IPS-20b (cell line): ENCODE measurements around the gene HOXA4.

Experiments
- H3K27ac ChIP-seq: one replicate; pipeline ENCODE4 v1.5.1; 2013; ENCODE audit warnings: low read length
- H3K27me3 ChIP-seq: 2 replicates; pipeline ENCODE4 v1.6.1; 2013; ENCODE audit warnings: mild to moderate bottlenecking, low read length, inconsistent platforms; ENCODE audit not compliant: insufficient read depth
- H3K36me3 ChIP-seq: 2 replicates; pipeline ENCODE4 v1.6.1; 2013; ENCODE audit warnings: low read depth, mild to moderate bottlenecking, inconsistent platforms, low read length, moderate library complexity; ENCODE audit not compliant: insufficient read depth
- H3K4me1 ChIP-seq: 2 replicates; pipeline ENCODE4 v1.6.1; 2013; ENCODE audit warnings: mild to moderate bottlenecking, control low read depth, inconsistent platforms, low read length, moderate library complexity; ENCODE audit not compliant: insufficient read depth
- H3K4me3 ChIP-seq: 2 replicates; pipeline ENCODE4 v1.5.1; 2013; ENCODE audit warnings: mild to moderate bottlenecking, low read length, inconsistent platforms
- H3K9ac ChIP-seq: 2 replicates; pipeline ENCODE4 v1.6.1; 2013; ENCODE audit warnings: low read depth, mild to moderate bottlenecking, inconsistent platforms, low read length, moderate library complexity
- H3K9me3 ChIP-seq: 2 replicates; pipeline ENCODE4 v1.6.1; 2013; ENCODE audit warnings: mild to moderate bottlenecking, low read depth, low read length, inconsistent platforms; ENCODE audit not compliant: insufficient read depth

HOXA4 gene

GRCh38 chr7:27092819-27093110 lies 37.8 kb downstream of the HOXA4 start:
- peaks cover 23% of the 10 kb centered on the region for H3K4me1 ChIP-seq
- no peaks in the 10 kb centered on the region for H3K36me3 ChIP-seq
- no peak overlapping the region for H3K4me3 ChIP-seq
- H3K9me3 ChIP-seq, result peaks cover 5% of the 10 kb centered on the region; the same call in 1 of the 2 replicates
- peaks cover 100% of the 10 kb centered on the region for H3K27me3 ChIP-seq
- H3K27ac ChIP-seq, result no peak overlapping the region
- H3K9ac ChIP-seq, result no peak overlapping the region

GRCh38 chr7:27091941-27092818 lies 38.4 kb downstream of the HOXA4 start:
- H3K4me1 ChIP-seq, result peaks cover 19% of the 10 kb centered on the region
- H3K27me3 ChIP-seq, result peaks cover 100% of the 10 kb centered on the region

GRCh38 chr7:27091105-27091504 lies 39.5 kb downstream of the HOXA4 start:
- Histone ChIP-seq H3K27ac (no peak overlapping the region), H3K4me1 (peaks cover 18% of the 10 kb centered on the region), H3K36me3 (no peaks in the 10 kb centered on the region), H3K9me3 (peaks cover 5% of the 10 kb centered on the region; the same call in 1 of the 2 replicates), H3K27me3 (peaks cover 98% of the 10 kb centered on the region), H3K4me3 (no peak overlapping the region), H3K9ac (no peak overlapping the region)

More at GRCh38 chr7:27091941-27092818, 38.4 kb downstream of the HOXA4 start:
- H3K36me3 ChIP-seq, result no peaks in the 10 kb centered on the region
- H3K4me3 ChIP-seq, result no peak overlapping the region
- no peak overlapping the region for H3K9ac ChIP-seq
- no peak overlapping the region for H3K27ac ChIP-seq
- H3K9me3 ChIP-seq, result peaks cover 5% of the 10 kb centered on the region; the same call in 1 of the 2 replicates

- no peak overlapping the region for H3K4me3 ChIP-seq
- peaks cover 18% of the 10 kb centered on the region for H3K4me1 ChIP-seq
- H3K9ac ChIP-seq, result no peak overlapping the region
- peaks cover 78% of the 10 kb centered on the region for H3K27me3 ChIP-seq
- no peaks in the 10 kb centered on the region for H3K36me3 ChIP-seq
- no peak overlapping the region for H3K27ac ChIP-seq
- no peaks in the 10 kb centered on the region for H3K9me3 ChIP-seq
Measured at GRCh38 chr7:27088002-27088922, 42.3 kb downstream of the HOXA4 start.

- H3K4me1 ChIP-seq, result no peaks in the 10 kb centered on the region
- no peaks in the 10 kb centered on the region for H3K9me3 ChIP-seq
- H3K36me3 ChIP-seq, result no peaks in the 10 kb centered on the region
- H3K27ac ChIP-seq, result no peak overlapping the region
- peaks cover 32% of the 10 kb centered on the region for H3K27me3 ChIP-seq
- no peak overlapping the region for H3K4me3 ChIP-seq
- no peak overlapping the region for H3K9ac ChIP-seq
Measured at GRCh38 chr7:27083646-27084045, 46.9 kb downstream of the HOXA4 start.

GRCh38 chr7:27082171-27082570 lies 48.4 kb downstream of the HOXA4 start:
- Histone ChIP-seq H3K27ac (no peak overlapping the region), H3K4me1 (no peaks in the 10 kb centered on the region), H3K36me3 (no peaks in the 10 kb centered on the region), H3K4me3 (no peak overlapping the region), H3K9me3 (no peaks in the 10 kb centered on the region), H3K27me3 (peaks cover 17% of the 10 kb centered on the region; the same call in 1 of the 2 replicates), H3K9ac (no peak overlapping the region)

- Histone ChIP-seq H3K4me1 (no peaks in the 10 kb centered on the region), H3K9me3 (no peaks in the 10 kb centered on the region), H3K9ac (no peak overlapping the region), H3K36me3 (no peaks in the 10 kb centered on the region), H3K4me3 (no peak overlapping the region), H3K27ac (no peak overlapping the region), H3K27me3 (peaks cover 7% of the 10 kb centered on the region; the same call in 1 of the 2 replicates)
Measured at GRCh38 chr7:27080844-27081436, 49.6 kb downstream of the HOXA4 start.

GRCh38 chr7:27079234-27079975 lies 51.2 kb downstream of the HOXA4 start:
- Histone ChIP-seq H3K4me3 (no peak overlapping the region), H3K27me3 (0 out of 2 replicates have a peak, but pooled peaks cover 5% of the 10 kb centered on the region), H3K9ac (no peak overlapping the region), H3K36me3 (no peaks in the 10 kb centered on the region), H3K27ac (no peak overlapping the region), H3K9me3 (no peaks in the 10 kb centered on the region), H3K4me1 (no peaks in the 10 kb centered on the region)

- Histone ChIP-seq H3K4me3 (no peak overlapping the region), H3K9me3 (no peaks in the 10 kb centered on the region), H3K9ac (no peak overlapping the region), H3K36me3 (no peaks in the 10 kb centered on the region), H3K27ac (no peak overlapping the region), H3K4me1 (no peaks in the 10 kb centered on the region), H3K27me3 (0 out of 2 replicates have a peak, but pooled peaks cover 5% of the 10 kb centered on the region)
Measured at GRCh38 chr7:27078616-27079233, 51.8 kb downstream of the HOXA4 start.
